ENCODE results near the gene PLEKHJ1. TPM values are rescaled to one million over a fixed set of nuclear protein-coding genes. Genes with fewer than 3 reads are reported as not detected.

The PLEKHJ1 gene, protein sequence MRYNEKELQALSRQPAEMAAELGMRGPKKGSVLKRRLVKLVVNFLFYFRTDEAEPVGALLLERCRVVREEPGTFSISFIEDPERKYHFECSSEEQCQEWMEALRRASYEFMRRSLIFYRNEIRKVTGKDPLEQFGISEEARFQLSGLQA
- 46.0 and 58.5 TPM in 2 replicates for total RNA-seq

DNA sequence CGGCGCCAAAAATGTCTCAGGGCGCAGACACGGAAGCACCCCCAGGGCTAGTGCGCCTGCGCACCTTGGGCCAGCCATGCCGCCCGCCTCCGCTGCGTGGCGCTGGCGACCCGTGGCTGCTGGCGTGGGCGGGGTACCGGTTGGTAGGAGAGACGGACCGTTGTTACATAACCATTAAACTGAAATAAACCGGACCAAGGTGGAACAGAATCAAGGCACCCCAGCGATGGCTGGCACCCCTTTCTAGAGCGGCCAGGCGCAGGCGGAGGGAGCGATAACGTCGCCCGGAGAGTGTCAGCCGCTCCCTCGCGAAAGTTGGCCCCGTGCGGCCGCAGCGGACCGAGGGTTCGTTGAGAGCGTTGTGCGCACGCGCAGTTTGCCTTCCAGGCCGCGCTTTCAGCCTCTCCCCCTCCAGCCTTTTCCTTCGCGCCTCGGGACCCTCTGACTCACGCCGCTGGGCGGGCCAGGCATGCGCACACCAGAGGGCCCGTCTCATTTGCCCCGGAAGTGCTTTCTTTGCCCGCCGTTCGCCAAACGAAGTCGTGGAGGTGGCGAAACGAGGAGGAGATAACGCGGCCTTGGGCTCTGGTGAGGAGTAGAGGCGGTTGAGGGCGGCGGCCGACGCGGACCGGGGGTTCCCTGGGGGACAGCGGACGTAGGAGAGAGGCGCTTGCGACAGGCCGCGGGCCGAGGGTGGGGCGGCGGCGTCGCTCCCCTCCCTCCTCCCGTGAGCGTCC, at the start of gene PLEKHJ1, which contains the start of gene SF3A2:
Gene PLEKHJ1, minus strand, starts transcription at position 16 of the 737 bp plus-strand sequence. CDS start 81 bp downstream, outside the sequence.
Gene SF3A2, plus strand, starts transcription at position 511 of the 737 bp plus-strand sequence. CDS start 6,595 bp downstream, outside the sequence.

DNA sequence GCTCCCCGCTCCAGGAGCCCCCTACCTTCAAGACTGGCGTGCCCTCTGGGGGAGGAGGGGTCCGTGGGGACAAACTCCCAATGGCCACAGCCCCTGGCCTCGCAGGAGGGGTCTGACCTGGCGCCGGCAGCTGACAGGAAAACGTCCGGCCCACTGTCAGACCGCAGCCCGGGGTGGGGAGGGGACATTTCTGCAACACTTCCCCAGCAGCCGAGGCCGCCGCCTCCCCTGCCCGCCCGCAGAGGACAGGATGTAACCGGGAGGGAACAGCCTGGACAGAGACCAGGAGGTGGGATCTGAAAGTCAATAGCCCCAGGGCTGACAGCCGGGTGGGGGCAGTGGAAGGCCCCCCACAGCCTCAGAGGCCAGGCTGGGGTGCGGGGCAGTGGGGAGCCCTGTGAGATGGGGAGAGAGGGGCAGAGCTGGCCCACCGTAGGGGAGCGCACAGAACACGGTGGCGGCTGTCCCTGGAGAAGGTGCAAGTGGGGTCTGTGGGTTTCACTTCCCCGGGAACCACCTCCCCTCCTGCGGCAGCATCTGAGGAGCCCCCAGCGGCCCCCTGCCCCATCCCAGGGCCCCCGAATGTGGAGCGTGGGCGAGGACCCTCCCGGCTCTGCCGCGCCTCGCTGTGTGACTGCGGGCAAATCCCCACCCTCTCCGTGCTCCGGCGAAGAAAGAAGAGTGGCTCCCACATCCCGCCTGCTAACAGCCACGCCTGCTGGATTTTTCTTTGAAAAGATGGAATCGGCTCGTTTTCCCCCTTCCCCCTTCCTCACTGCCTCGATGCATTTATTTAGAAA, 46.1 kb upstream of the PLEKHJ1 start, which contains the start of gene PEAK3:
Gene PEAK3, minus strand, starts transcription at position 114 of the 800 bp plus-strand sequence. CDS start 1,244 bp downstream, outside the sequence.

DNA sequence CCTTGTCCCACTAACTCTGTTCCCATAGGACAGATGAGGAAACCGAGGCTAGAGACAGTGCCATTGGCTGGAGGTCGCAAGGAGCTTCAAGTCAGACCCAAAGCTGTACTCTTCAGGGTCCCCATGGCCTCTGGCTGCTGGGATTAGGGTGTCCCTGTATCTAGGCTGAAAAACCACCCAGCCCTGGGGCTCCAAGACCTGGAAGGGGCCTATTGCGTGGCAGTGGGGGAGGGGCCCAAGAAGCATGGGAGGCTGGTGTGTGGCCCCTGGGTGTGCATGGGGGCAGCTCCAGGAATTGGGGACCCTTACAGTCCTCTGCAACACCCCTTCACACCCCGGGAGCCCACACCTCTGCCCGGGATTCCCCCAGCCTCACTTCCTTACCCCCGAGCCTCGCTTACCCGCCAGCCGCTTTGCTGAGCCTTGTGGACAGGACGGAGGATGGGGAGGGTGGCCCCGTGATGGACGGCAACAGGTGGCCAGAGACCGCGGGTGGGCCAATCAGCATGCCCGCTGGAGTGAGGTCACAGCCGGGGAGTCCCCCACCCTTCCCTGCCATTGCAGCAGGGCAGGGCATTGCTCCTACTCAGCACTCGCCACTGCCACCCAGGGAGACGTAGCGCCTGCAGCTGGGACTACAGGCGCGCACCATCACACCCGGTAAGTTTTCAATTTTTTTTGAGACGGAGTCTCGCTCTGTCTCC, 20.0 kb upstream of the PLEKHJ1 start, which contains the start of gene JSRP1:
Gene JSRP1, minus strand, starts transcription at position 436 of the 704 bp plus-strand sequence. CDS start 1,103 bp downstream, outside the sequence.

DNA sequence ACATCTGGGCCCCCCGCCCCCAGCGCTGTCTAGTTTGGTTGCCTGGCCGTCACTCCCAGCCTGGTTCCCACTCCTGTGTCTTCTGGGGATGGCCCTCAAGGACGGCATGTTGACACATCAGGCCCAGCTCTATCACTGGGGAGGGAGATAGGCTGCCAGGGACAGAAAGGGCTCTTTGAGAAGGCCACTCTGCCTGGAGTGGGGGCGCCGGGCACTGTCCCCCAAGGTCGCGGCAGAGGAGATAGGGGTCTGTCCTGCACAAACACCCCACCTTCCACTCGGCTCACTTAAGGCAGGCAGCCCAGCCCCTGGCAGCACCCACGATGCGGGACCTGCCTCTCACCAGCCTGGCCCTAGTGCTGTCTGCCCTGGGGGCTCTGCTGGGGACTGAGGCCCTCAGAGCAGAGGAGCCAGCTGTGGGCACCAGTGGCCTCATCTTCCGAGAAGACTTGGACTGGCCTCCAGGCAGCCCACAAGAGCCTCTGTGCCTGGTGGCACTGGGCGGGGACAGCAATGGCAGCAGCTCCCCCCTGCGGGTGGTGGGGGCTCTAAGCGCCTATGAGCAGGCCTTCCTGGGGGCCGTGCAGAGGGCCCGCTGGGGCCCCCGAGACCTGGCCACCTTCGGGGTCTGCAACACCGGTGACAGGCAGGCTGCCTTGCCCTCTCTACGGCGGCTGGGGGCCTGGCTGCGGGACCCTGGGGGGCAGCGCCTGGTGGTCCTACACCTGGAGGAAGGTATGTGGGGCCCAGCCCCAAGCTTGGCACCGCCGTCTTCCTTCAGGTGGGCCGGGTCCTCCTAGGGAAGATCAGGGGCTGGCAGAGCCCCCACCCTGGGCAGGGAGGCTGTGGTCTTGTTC, 13.1 kb upstream of the PLEKHJ1 start, which contains the start of gene AMH:
Gene AMH, plus strand, starts transcription at position 314 of the 857 bp plus-strand sequence. Its CDS starts 10 bp downstream, at position 324.

Other genes with a start within 250 kb of the PLEKHJ1 start
- gene BTBD2, start 220.6 kb downstream of the PLEKHJ1 start, total RNA-seq = 74.3 and 123 TPM in 2 replicates
- gene MKNK2, start 185.1 kb downstream of the PLEKHJ1 start, total RNA-seq = 83.2 and 326 TPM in 2 replicates
- gene MOB3A, start 140.0 kb downstream of the PLEKHJ1 start, total RNA-seq = 30.8 and 39.5 TPM in 2 replicates
- 0.58 and 2.5 TPM in 2 replicates for gene IZUMO4, start 139.4 kb downstream of the PLEKHJ1 start, total RNA-seq
- 116 and 169 TPM in 2 replicates for gene AP3D1, start 84.8 kb downstream of the PLEKHJ1 start, total RNA-seq
- gene DOT1L, start 72.4 kb downstream of the PLEKHJ1 start, total RNA-seq = 6.0 and 6.7 TPM in 2 replicates
- 31.4 and 32.3 TPM in 2 replicates for gene SF3A2, start 495 bp upstream of the PLEKHJ1 start, total RNA-seq
- 0.44 and 1.5 TPM in 2 replicates for gene AMH, start 13.0 kb upstream of the PLEKHJ1 start, total RNA-seq
- gene JSRP1, start 20.1 kb upstream of the PLEKHJ1 start, total RNA-seq = 0.15 TPM in 1 of 2 replicates, not detected in the other
- gene PEAK3, start 45.8 kb upstream of the PLEKHJ1 start, total RNA-seq = not detected in 2 replicates
- not detected in 2 replicates for gene LINGO3, start 71.8 kb upstream of the PLEKHJ1 start, total RNA-seq
- gene LSM7, start 92.3 kb upstream of the PLEKHJ1 start, total RNA-seq = 71.5 and 158 TPM in 2 replicates
- 40.6 and 48.1 TPM in 2 replicates for gene SPPL2B, start 92.4 kb upstream of the PLEKHJ1 start, total RNA-seq
- gene TMPRSS9, start 123.9 kb upstream of the PLEKHJ1 start, total RNA-seq = under 0.01 TPM in 1 of 2 replicates, not detected in the other
- 32.4 and 42.6 TPM in 2 replicates for gene TIMM13, start 191.3 kb upstream of the PLEKHJ1 start, total RNA-seq
- 47.6 and 110 TPM in 2 replicates for gene LMNB2, start 220.6 kb upstream of the PLEKHJ1 start, total RNA-seq
- 10.3 and 26.0 TPM in 2 replicates for gene GADD45B, start 239.8 kb upstream of the PLEKHJ1 start, total RNA-seq